Right atrium auricular region (tissue), 2 donors: ENCODE data around the gene CDK16. TPM values are rescaled to one million over a fixed set of nuclear protein-coding genes. Genes with fewer than 3 reads are reported as not detected.

ENCODE experiments used
- DNase-seq: peaks from one replicate; pipeline ENCODE4 v3.0.0-alpha.2; 2019; ENCODE audit warnings: low spot score
- H3K27ac ChIP-seq, 2 donors: fragments of 200-600 bp; sonication (generic); 1 replicate in 1 of 2; 2 replicates in 1 of 2; pipeline ENCODE4 v1.5.1; 2016 to 2019
- H3K27me3 ChIP-seq, 2 donors: fragments of 200-600 bp; sonication (generic); one replicate each; pipeline versions ENCODE4 v1.5.1 to v1.6.0; 2017 to 2019
- H3K36me3 ChIP-seq: fragments of 200-600 bp; sonication (generic); one replicate; pipeline ENCODE4 v1.5.1; 2016
- H3K4me1 ChIP-seq, 2 donors: fragments of 200-600 bp; sonication (generic); one replicate each; pipeline versions ENCODE4 v1.5.1 to v1.6.0; 2017 to 2019
- H3K4me3 ChIP-seq, 2 donors: fragments of 200-600 bp; sonication (generic); 1 replicate in 1 of 2; 2 replicates in 1 of 2; pipeline ENCODE4 v1.5.1; 2017 to 2019; ENCODE audit warnings: mild to moderate bottlenecking in 1 of 2, moderate library complexity in 1 of 2
- H3K9me3 ChIP-seq, 2 donors: fragments of 200-600 bp; sonication (generic); one replicate each; pipeline ENCODE4 v1.5.1; 2019
- total RNA-seq, 2 donors: library from RNA; depleted of rRNA; stranded (reverse); fragments of >200 nt; gene quantifications; one replicate each; pipeline ENCODE4 v1.1.0, GENCODE V29; 2016
- TF ChIP-seq, protein P1 (sequence below), 2 donors: fragments of 200-600 bp; sonication (generic); IDR thresholded peaks; one replicate each; pipeline ENCODE4 v1.5.1; 2019; ENCODE audit warnings: antibody characterized with exemption in 2 of 2

CDK16 gene
- total RNA-seq, 2 donors from 2014 or later = 128 to 140 TPM

DNA sequence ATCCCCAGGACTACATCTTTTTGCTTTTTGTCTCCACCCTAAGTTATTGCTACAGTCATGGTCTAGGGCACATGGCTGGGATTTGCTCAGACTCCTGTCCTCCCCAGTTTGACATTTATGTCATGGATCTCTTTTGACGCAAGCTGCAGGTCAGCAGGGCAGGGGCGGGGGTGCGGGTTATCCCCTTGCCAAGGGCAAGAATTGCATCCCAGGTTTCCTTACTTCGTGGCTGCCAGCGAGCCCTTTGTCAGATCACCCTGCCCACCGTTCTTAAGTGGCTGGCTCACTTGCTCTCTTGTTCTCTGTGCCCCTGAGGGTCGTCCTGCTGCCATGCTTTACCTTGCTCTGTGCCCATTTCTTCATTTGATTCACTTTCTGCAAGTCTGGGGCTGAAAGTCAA, 45.9 kb upstream of the CDK16 start:
- no peak for DNase-seq
- H3K36me3 ChIP-seq = peaks cover 51% of the 10 kb centered on the region
- TF ChIP-seq, protein P1, sequence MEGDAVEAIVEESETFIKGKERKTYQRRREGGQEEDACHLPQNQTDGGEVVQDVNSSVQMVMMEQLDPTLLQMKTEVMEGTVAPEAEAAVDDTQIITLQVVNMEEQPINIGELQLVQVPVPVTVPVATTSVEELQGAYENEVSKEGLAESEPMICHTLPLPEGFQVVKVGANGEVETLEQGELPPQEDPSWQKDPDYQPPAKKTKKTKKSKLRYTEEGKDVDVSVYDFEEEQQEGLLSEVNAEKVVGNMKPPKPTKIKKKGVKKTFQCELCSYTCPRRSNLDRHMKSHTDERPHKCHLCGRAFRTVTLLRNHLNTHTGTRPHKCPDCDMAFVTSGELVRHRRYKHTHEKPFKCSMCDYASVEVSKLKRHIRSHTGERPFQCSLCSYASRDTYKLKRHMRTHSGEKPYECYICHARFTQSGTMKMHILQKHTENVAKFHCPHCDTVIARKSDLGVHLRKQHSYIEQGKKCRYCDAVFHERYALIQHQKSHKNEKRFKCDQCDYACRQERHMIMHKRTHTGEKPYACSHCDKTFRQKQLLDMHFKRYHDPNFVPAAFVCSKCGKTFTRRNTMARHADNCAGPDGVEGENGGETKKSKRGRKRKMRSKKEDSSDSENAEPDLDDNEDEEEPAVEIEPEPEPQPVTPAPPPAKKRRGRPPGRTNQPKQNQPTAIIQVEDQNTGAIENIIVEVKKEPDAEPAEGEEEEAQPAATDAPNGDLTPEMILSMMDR (IDR thresholded peaks at IDR 0.05) = no peak
- H3K27me3 ChIP-seq = no peaks in the 10 kb centered on the region
- H3K4me1 ChIP-seq = peaks cover 0 to 8% of the 10 kb centered on the region in 2 donors
- no peaks in the 10 kb centered on the region for H3K9me3 ChIP-seq
- no peak overlapping the region for H3K27ac ChIP-seq
- no peak overlapping the region for H3K4me3 ChIP-seq

DNA sequence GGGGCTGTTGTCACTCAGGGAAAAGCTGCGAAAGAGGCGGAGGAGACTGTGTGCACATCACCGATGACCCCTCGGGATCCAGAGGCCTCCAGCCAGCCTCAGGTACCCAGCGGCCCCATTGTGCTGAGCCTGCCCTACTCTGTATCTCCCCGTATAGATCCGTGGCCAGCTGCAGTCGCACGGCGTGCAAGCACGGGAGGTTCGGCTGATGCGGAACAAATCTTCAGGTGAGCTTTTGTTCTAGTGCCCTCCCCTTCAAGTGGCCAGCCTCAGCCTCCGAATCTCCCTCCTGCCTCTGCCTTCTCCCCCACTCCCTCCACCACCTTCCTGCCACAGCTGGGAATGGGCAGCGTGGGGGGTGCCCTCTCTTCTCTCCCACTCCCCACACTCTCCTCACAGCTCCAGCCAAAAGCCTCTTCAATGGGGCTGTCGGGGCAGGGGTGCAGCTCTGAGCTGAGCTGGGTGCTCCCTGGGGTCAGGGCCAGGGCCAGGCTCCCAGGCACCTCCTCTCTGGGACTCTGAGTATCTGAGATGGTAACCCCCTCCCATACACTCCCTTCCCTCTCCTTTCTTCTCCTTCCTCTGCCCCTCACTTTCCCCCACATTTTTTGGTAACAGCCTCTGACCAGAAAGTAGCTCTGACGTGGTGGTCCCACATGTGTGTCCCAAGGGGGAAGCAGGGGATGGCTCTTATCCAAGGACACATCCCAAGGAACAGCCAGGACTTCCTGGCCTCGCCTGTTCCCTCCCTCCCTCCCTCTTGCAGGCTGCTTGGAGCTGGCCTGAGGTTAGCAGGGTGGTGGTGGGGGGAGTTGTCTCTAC, 45.3 kb upstream of the CDK16 start:
- DNase-seq = no peak

DNA sequence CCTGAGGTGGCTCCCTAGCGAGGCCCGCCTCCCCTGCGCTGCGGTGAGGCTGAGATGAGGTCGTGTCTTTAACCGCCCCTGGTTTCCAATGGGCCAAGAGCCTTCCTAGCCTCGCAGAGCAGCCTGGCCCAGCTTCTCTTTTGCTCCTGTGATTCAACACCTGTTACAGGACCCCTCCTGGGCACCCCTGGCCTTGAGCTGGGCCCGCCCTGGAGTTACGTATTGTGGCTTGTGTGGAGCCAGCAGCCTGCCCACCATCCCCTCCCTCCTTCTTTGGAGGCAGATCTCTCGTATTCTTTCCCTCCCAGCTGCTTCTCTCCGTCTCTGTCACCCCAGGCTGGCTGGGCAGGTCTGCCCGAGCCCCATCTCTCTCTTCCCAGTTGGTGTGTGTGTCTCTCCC, 44.1 kb upstream of the CDK16 start:
- DNase-seq = no peak
- no peak overlapping the region for H3K27ac ChIP-seq
- TF ChIP-seq, protein P1 (IDR thresholded peaks at IDR 0.05) = no peak
- peaks cover 59% of the 10 kb centered on the region for H3K36me3 ChIP-seq
- peaks cover 0 to 14% of the 10 kb centered on the region in 2 donors for H3K4me1 ChIP-seq
- no peak overlapping the region for H3K4me3 ChIP-seq
- no peaks in the 10 kb centered on the region for H3K9me3 ChIP-seq
- H3K27me3 ChIP-seq = no peaks in the 10 kb centered on the region

More for the DNA sequence above, 45.3 kb upstream of the CDK16 start:
- peaks cover 57% of the 10 kb centered on the region for H3K36me3 ChIP-seq
- TF ChIP-seq, protein P1 (IDR thresholded peaks at IDR 0.05) = no peak
- H3K4me1 ChIP-seq = peaks cover 0 to 8% of the 10 kb centered on the region in 2 donors
- no peak overlapping the region for H3K27ac ChIP-seq
- no peaks in the 10 kb centered on the region for H3K9me3 ChIP-seq
- no peak overlapping the region for H3K4me3 ChIP-seq
- H3K27me3 ChIP-seq = no peaks in the 10 kb centered on the region

DNA sequence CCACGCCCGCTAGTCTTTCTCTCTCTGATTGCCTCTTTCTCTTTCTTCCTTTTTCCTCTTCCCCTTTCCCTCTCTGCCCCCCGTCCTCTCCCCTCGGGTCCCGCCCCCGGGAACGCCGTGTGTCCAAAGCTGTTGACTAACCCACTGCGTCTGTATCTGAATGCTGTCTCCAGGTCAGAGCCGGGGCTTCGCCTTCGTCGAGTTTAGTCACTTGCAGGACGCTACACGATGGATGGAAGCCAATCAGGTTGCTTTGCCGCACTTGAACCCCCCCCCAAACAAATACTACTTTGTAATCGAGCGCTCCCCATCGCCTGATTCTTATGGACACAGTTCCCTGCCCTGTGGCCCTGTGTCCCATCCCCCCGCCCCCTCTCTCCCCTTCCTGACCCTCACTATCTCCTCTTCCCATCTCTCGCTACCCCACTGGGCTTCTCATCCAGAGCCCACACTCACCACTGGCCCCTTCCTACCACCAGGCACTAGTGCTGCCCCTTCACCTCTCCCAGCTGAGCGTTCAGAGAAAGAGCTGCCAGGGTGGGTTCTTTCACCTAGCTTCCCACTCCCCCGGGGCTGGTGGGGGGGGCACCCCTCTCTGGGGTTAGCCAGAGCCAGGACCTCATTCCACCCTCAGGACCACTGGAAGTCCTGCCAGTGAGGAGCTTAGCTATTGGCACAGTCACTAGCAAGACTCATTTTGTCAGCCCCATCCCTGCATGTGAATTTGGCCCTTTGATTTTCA, 43.5 kb upstream of the CDK16 start:
- peaks cover 0 to 17% of the 10 kb centered on the region in 2 donors for H3K4me1 ChIP-seq
- H3K27me3 ChIP-seq = no peaks in the 10 kb centered on the region
- no peak overlapping the region for H3K4me3 ChIP-seq
- no peak for DNase-seq
- H3K9me3 ChIP-seq = no peaks in the 10 kb centered on the region
- H3K36me3 ChIP-seq = peaks cover 59% of the 10 kb centered on the region
- no peak overlapping the region for H3K27ac ChIP-seq
- TF ChIP-seq, protein P1 (IDR thresholded peaks at IDR 0.05) = no peak

DNA sequence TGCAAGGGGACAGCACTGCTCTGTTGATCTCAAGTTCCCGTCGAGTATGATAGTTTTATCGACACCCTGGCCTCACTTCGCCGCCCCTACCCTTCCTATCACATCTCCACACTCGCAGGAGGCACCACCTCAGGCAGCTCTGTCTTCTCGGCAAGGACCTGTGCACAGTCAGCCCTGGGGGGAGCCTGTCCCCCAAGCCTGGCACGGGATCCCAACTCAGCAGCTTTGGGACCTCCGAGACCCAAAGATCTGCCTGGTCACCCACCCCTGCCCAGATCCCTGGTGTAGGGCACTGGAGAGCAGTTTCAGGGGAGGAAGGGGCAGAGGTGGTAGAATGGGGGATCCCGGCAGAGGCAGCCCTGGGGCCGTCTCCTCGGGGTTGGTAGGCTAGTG, 42.9 kb upstream of the CDK16 start:
- DNase-seq = no peak
- H3K36me3 ChIP-seq = peaks cover 59% of the 10 kb centered on the region
- H3K4me1 ChIP-seq = peaks cover 0 to 11% of the 10 kb centered on the region in 2 donors
- no peak overlapping the region for H3K4me3 ChIP-seq
- H3K9me3 ChIP-seq = no peaks in the 10 kb centered on the region
- TF ChIP-seq, protein P1 (IDR thresholded peaks at IDR 0.05) = no peak
- no peak overlapping the region for H3K27ac ChIP-seq
- H3K27me3 ChIP-seq = no peaks in the 10 kb centered on the region
